ACHN (cell line): ENCODE results near the gene ALK.

ENCODE experiments used
- DNase-seq: peaks from one replicate; pipeline ENCODE4 v3.0.0-alpha.2; 2015
- in situ Hi-C: cut with HindIII; loops from 2 replicates; pipeline ENCODE4 v1.10.0; 2017; ENCODE audit warnings: low sequenced_read_pairs, low pct_ligation_motif_present, low pct_unique_long_range_greater_than_20kb

Gene ALK

DNA sequence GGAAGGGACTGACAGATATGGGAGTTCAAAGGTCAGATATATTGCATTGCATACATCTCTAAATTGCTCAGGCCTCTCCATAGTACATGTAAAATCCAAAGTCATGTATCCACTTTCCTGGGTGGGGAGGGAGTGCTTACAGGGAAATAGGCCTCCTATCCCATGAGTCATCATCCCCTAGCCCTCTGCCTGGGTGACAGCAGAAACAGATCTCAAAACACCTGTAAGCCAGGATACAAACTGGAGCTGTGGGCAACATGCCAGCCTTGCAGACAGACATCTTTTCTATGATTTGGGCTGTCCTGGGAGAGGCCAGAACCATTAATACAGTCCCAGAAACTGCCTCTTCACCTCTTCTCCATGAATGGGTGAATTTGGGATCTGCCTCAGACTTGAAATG, 4.8 kb downstream of the ALK start:
- in situ Hi-C loops: no loop called here
- no peak for DNase-seq

DNA sequence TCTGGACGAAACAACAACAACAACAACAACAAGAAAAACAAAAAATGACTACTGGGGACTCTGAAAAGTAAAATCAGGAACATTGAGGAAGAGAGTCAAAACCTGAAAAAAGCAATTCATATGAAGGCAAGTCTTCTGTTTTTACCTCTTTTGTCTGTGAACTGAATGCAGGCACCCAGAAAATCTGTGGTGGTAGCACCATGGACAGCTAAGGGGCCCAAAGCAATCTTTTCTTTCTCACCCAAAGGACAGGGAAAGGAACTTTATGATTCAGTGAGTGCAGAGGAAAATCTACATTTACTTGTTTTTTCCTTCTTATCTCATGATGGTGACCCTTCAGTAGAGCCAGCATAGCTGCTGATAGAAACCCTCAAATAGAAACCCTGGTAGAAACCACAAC, 10.4 kb downstream of the ALK start:
- DNase-seq: no peak

DNA sequence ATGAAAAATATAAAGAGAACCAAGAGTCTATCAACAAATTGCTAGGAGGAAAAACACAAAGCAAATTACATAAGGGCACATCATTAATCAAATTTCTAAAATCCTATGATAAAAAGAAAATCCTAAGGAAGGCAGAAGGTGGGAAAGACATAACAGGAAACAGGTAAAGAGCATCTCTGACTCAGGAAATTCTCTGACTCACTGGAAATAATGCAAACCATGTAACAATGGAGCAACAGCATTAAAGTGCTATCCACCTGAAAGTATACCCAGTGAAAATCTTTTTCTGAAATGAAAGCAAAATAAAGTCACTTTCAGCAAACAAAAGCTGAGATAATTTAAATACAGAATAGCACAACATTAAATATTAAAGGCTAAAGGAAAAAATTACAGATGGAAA, 10.9 kb downstream of the ALK start:
- in situ Hi-C loops: no loop called here
- DNase-seq: no peak

More for the DNA sequence above, 10.4 kb downstream of the ALK start:
- in situ Hi-C loops: no loop called here

DNA sequence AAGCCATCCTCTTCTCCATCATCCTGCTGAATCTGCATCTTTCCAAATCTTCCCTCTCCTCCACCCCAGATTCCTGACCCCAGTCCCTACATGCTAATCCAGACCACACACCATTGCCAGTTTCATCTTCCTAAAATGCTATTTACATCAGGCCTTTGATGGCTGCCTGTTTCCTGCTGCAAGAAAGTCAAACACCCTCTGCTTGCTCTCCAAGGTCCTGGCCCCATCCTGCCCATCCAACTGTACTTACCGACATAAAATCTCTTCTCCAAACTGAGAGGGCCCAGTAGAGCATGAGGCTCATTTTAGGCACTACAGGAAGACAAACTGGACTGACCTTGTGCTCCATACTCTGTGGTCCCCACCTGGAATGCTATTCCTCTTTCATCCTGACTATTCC, 19.0 kb downstream of the ALK start:
- no peak for DNase-seq
- in situ Hi-C loops: no loop called here

DNA sequence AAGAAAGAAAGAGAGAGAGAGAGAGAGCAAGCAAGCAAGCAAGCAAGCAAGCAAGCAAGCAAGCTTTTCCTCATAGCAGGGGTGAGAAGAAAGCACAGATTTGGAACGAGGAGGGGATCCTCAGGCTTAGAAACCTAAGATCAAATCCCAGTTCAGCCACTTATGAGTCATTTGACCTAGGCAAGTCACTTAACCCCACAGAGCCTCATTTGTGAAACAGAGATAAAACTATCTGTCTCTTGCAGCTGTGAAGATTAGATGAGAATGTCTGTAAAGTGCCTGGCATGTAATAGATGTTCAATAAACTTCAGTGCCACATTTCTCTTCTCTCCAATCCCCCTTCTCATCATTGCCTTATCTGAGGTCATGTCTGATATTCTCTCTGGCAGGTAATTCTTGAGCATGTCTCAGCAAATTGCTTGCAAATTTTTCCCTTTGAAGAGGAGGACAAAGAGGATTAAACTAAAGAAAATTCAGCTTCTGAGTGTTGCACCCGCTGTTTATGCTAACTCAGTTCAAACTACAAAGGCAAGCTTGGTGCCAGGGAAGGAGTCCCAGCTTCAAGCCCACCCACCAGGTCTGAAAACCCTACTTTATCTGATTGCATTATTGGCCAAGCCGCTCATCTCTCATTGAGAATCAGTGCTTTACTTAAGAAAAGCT, 20.3 kb downstream of the ALK start:
- DNase-seq: no peak
- in situ Hi-C loops: no loop called here

DNA sequence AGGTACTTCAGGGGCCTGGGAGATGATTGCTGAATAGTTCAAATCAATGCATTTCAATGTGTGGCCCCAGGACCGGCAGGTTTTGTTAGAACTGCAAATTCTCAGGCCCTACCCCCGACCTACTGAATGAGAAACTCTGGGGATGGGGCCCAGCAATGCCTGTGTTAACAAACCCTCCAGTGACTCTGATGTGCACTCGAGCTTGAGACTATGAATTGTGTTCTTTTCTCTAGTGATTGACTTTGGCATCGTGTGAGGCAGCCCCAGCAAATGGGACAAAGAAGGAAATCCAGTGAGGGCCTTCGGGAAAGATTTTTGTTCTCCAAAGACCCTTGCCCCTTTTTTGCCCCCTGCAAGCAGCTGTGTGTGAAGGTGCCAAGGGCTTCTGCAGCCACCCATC, 22.4 kb downstream of the ALK start:
- in situ Hi-C loops: no loop called here

DNA sequence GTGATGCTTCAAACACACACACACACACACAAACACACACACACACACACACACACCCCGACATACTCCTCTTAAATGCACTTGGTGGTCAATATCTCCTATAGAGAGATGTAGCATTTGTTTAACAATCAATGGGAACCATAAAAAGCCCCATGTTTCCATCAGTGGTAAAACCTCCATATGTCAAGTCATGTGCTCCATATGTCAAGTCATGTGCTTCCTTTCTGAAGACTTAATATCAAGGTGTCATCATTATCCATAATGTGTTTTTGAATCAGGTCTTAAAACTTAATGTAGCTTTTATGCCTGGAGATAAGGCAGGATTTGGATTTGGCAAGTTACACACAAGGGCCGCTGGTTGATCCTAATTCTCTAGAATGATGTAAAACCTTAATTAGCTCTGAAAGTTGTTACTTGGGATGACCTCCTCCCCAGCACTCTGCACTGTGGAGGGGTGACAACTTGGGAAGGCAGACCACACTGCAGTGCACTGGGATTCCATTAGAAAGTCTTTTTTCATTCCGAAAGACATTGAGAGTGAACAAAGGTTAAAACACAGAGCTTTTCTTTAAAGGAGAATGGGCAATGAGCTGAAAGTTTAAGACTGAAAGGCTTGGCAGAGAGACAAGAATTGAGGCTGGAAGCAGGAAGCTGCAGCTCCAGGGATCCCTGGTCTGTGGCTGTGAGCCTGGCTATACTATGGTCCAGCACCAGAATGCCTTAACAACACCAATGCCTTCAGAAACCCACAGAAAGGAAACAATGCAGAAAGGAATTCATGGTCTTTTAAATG, 26.4 kb downstream of the ALK start:
- DNase-seq: no peak
- in situ Hi-C loops: no loop called here

More for the DNA sequence above, 22.4 kb downstream of the ALK start:
- no peak for DNase-seq

DNA sequence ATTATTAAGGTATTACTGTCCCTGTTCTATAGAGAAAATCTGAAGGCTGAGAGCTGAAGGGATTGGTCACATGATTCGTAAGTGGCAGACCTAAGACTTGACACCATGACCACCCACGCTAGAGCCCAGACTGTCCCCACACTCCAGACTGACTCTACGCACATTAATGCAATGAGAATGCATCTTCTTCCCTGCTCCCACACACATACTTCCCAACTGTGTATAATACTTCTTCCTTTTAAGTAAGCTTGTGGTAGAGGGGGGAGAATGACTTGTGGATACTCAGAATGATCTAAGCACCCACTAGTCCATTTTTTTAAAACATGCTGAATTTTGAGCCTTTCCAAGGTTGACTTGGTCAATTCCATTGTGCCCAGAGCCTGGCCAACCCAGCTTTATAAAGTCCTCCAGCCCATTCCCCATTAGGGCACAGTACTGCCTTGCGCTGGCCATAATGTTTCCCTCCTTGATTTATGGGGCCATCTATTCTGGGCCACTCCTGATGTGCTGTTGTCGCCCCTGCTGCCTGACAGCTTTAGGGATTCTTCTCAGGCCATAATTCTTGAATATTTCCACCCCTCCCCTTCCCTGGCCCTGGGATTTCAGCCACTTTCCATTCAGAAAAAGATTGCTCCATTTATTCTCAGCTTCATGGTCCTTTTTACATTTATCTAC, 28.7 kb downstream of the ALK start:
- in situ Hi-C loops: no loop called here
- DNase-seq: no peak

DNA sequence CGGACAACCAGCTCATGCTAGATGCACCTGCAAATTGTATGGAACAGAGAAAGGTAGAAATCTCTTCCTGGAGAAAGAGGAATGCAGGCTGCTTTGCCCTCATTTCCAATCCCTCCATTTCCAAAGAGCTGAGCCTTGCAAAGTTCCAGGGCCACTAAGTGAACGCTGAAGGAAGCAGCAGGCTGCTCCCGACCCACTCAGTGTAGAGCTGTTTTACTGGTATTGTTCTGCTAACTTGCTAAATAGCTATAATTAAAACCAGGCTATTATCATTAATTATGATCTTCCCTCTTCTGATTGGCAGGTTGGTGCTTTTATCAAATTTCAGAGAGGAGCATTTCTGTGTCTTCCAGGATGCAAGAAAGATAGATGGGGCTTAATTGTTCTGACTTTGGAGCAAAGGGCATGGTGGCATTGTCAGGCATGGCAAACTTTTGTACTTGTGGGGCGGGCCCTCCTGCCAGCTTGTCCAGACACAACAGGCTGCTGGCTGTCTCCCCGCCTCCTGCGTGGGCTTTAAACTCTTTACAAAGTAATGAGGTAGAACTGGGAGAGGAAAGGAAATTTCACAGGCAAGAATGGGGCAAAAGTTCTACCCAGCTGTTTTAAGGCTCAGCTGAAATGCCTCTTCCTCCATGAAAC, 40.2 kb downstream of the ALK start:
- in situ Hi-C loops: no loop called here
- DNase-seq: no peak

DNA sequence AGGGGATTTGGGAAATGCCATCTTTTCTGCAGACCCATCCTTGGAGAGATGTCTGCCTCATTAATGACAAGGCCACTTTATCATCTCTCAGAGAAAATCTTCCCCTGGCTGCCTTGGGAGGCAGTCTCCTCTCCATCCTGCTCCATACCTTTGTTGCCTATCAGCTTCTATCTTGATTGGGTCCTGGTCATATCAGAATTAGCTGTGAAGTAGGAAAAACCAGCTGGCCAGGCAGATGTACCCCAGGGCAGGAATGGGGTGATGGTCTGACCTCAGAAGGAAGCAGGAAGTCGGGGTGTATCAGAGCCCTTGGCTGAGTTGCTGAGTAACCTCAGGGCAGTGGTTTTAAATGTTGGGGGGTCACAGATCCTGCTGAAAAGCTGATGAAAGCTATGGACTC, 41.3 kb downstream of the ALK start:
- in situ Hi-C loops: no loop called here
- DNase-seq: no peak

DNA sequence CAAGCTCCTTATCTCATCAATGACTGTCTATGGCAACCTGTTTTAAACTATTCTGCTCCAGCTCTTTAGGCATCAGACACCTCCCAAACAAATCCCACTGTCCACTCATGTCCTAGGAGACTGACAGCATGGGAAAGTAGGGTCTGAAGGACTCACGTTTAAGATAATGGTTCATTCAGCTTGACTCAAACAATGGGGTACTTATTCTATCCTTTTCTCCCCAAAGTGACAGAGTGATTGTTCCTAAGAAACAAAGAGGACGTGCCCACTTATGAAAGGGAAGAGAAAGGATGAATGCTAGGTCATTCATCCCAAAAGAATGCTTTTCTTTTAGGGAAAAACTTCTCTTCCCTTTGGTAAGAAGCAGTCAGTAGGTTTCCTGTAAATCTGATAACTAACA, 41.9 kb downstream of the ALK start:
- DNase-seq: no peak
- in situ Hi-C loops: no loop called here

DNA sequence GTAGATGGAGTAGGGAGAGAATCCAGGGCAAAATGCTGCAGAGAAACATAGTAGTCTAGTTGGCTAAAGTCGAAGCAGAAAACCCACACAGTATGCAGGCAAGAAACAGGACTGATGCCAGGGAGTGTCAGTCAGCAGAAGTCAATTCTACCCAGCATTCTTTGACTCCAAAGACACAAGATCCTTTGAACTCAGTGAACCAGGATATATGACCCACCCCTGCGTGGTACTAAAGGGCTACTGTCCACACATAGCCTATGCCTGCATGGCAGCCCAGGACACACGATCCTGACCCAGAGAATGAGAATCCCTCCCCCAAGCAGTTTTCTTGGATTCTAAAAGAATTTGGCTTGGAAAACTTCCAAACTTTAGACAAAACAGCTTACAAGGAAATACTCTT, 42.5 kb downstream of the ALK start:
- in situ Hi-C loops: no loop called here
- DNase-seq: peak; percentile 69

DNA sequence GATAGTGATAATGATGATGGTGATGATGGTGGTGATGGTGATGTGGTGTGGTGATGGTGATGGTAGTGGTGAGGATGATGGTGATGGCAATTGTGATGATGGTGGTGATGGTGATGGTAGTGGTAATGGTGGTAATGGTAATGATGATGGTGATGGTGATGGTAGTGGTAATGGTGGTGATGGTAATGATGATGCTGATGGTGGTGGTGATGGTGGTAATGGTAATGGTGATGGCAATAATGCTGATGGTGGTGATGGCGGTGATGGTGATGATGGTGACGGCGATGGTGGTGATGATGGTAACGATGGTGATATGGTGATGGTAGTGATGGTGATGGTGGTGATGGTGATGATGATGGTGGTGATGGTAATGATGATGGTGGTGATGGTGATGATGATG, 45.0 kb downstream of the ALK start:
- in situ Hi-C loops: no loop called here

DNA sequence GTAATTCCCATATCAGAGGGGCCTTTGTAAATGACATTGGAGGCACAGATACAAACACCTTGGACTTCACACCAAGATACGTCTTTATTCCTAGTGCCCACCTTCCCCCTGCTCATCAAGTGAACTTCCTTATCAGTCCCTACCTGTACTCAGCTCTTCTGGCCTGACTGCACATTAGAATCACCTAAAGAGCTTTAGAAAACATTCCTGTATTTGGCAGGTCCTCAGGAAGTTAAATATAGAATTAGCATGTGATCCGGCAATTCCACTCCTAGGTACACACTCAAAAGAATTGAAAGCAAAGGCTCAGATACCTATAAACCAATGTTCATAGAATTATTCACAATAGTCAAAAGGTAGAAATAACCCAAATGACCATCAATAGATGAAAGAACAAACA, 46.6 kb downstream of the ALK start:
- in situ Hi-C loops: no loop called here
- DNase-seq: no peak

More for the DNA sequence above, 45.0 kb downstream of the ALK start:
- no peak for DNase-seq

DNA sequence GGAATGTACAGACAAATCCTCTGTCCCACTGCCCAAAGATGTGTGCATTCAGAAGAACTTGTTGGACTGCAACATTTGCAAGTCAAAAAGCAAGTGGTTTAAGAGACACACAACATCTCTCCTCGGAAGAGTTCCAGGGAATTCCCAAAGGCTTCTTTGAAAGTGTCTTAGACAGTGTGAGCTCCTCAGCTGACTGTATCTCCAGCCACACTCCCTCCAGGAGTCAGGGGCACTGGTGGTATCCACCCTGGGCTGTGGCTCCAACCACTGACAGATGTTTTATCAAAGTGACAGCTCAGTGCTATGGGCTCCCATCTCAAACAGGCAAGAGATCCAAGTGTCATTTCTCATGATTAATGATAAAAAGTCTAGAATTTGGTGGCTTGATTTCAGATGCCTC, 48.5 kb downstream of the ALK start:
- in situ Hi-C loops: no loop called here
- DNase-seq: no peak

DNA sequence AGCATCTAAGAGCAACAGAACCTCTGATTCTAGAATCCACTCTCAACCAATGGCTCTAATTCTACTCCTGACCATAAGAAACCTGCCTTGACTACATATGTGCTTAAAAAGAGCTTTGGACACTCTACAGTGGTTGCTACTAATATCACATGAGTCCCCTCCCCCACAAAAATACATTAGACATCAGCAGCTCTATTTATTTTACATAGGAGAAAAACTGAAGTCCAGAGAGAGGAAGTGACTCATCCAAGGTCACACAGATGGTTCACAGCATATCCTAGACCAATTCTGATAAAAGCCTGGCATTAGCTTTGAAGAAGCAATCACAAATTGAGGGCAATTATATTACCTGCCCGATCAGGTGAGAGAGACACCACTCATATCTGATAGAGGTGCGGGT, 49.8 kb downstream of the ALK start:
- DNase-seq: no peak
- in situ Hi-C loops: no loop called here

DNA sequence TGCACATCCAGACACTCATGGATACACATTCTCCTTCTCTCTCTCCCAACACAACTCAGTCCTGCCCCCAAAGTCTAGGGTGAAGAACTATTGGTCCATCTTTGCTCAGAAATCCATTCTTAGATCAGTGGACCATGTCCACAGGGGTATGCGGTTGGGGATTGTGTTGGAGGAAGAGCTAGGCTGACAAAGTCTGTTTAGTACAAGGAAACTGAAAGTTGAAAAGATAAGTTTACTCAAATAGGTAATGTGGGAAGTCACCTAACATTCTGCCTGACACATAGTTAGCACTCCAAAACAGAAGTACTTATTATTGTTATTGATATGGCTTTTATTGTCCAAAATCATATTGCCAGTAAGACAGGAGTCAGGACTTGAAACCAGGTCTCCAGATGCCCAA, 55.9 kb downstream of the ALK start:
- no peak for DNase-seq
- in situ Hi-C loops: no loop called here

DNA sequence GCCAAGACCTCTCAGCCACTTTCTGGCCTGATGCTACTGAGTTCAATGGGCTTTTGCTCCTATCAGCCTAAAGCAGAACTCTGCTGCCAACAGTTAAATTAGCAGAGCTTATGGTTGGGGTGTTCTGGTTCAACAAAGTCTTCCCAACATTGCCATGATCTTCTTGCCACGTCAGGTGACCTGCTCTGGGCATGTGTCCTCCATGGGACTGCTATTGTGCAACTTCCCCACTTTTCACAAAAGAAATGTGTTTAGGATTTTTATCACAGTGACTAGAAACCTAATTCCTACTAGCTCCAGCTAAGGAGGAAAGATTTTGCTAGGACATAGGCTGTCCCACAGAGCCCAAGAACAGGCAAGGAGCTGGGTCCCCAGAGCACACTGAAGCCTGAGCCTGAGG, 56.4 kb downstream of the ALK start:
- DNase-seq: no peak
- in situ Hi-C loops: no loop called here

DNA sequence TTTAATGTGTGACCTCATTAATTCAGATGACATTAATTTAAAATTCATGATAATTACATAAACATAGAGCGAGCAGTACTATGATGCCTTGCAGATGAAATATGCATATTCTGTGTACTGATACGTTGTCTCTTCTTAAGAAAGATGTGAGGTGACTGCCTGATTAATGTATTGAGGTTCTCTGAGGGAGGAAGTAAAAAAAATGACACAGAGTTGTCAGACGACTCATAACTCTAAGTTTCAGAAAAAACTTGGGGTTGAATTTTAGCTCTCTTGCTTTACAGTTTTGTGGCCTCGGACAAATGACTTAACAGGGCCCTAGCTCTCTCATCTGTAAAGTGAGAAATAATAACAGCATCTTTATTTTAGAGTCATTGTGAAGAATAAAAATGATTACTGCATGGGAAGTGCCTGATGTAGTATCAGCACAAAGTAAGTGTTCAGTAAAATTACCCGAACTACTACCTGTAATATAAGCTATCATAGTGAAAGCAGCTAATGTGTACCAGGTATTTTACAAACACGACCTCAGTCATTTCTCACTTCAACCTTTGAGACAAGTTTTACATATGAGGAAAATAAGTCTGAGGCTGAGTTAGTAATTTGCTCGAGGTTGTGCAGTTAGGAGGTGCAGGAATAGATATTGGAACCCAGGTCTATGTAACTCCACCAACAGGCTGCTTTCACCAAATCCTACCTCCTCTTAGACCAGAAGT, 65.3 kb downstream of the ALK start:
- DNase-seq: no peak
- in situ Hi-C loops: no loop called here
